ENCODE results near the gene INF2. TPM values are rescaled to one million over a fixed set of nuclear protein-coding genes. Genes with fewer than 3 reads are reported as not detected.

The INF2 gene
- total RNA-seq, 1 donor from 2014 or later = 7.8 TPM

GRCh38 chr14:104739026-104739425 is 49.6 kb downstream of the INF2 start:
- Histone ChIP-seq H3K4me1 (no peaks in the 10 kb centered on the region), H3K27me3 (no peaks in the 10 kb centered on the region), H3K9ac (no peak overlapping the region), H3K27ac (no peak overlapping the region), H2AFZ (replicated peaks) (no peak overlapping the region), H3F3A (ENCODE audit: low read depth) (no peaks in the 10 kb centered on the region), H3K9me3 (ENCODE audit: low read depth) (no peaks in the 10 kb centered on the region), H3K4me2 (no peak overlapping the region), H4K20me1 (ENCODE audit: low read depth) (no peaks in the 10 kb centered on the region), H3K79me2 (ENCODE audit: low read depth) (no peaks in the 10 kb centered on the region), H3K4me3 (no peak overlapping the region), H3K36me3 (no peaks in the 10 kb centered on the region)
- Mint-ChIP-seq H3K27me3 (ENCODE audit: insufficient read depth, low read depth) (peaks cover 6% of the 10 kb centered on the region), H3K36me3 (peaks cover 6% of the 10 kb centered on the region), H3K4me1 (peaks cover 17% of the 10 kb centered on the region), H3K4me3 (no peak overlapping the region), H3K27ac (no peak overlapping the region), H3K9me3 (no peaks in the 10 kb centered on the region)
- no peak for TF ChIP-seq EZH2phosphoT487 (IDR thresholded peaks at IDR 0.05)
- no peak for TF ChIP-seq CTCF (IDR thresholded peaks at IDR 0.05)
- TF ChIP-seq EZH2 (IDR thresholded peaks at IDR 0.05) = no peak
- DNase-seq (ENCODE audit: low spot score) = no peak

DNA sequence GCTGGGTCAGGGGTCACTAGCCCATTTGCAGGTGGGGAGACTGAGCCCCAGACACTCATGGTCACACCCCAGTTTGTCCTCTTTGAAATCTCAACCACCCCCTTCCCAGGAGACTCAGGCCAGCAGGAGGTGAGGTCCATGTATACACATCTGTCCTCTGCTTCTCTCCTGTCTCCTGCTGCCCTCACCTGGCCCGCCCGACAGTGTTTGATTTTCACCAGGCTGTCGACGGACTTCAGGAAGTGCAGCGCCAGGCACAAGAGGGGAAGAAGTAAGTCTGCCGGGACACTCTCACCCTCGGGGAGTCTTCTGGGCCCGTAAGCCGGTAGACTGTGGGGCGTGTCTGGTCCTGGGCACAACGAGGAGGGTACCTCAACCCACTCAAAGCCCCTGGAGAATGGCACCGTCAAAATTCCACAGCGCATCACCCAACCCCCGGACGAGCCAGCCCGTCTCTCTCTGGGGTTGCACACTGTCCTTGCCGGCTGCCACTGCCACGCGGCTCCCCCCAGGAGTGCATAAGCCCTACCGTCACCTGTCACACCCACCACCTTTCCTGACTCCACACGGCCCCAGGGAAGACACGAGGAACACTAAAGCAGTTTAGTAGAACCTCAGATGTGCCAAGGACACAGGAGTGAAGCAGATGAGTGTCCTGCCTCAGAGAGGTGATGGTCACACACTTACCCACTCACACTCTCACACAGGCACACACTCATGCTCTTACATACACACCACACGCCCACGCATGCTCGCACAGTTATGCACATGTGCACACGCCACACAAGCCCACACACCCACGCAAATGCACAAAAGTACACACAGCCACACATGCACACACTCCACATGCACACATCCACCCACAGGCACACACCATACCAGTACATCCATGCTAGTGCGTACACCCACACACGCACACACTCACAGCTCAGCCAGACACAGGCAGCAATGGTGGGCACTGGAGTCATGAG is 50.4 kb downstream of the INF2 start:
- Histone ChIP-seq H3K9me3 (ENCODE audit: low read depth) (no peaks in the 10 kb centered on the region), H3K27me3 (no peaks in the 10 kb centered on the region), H3K4me3 (no peak overlapping the region), H2AFZ (replicated peaks) (no peak overlapping the region), H4K20me1 (ENCODE audit: low read depth) (no peaks in the 10 kb centered on the region), H3F3A (ENCODE audit: low read depth) (no peaks in the 10 kb centered on the region), H3K9ac (no peak overlapping the region), H3K4me2 (no peak overlapping the region), H3K36me3 (no peaks in the 10 kb centered on the region), H3K27ac (no peak overlapping the region), H3K4me1 (no peaks in the 10 kb centered on the region), H3K79me2 (ENCODE audit: low read depth) (no peaks in the 10 kb centered on the region)
- H3K27ac Mint-ChIP-seq = no peak overlapping the region
- H3K36me3 Mint-ChIP-seq = peaks cover 6% of the 10 kb centered on the region
- no peak for TF ChIP-seq EZH2 (IDR thresholded peaks at IDR 0.05)
- no peak for TF ChIP-seq CTCF (IDR thresholded peaks at IDR 0.05)
- no peak for TF ChIP-seq EZH2phosphoT487 (IDR thresholded peaks at IDR 0.05)
- no peaks in the 10 kb centered on the region for H3K9me3 Mint-ChIP-seq
- no peak overlapping the region for H3K4me3 Mint-ChIP-seq
- peaks cover 6% of the 10 kb centered on the region for H3K27me3 Mint-ChIP-seq (ENCODE audit: insufficient read depth, low read depth)
- DNase-seq (ENCODE audit: low spot score) = no peak
- peaks cover 24% of the 10 kb centered on the region for H3K4me1 Mint-ChIP-seq

DNA sequence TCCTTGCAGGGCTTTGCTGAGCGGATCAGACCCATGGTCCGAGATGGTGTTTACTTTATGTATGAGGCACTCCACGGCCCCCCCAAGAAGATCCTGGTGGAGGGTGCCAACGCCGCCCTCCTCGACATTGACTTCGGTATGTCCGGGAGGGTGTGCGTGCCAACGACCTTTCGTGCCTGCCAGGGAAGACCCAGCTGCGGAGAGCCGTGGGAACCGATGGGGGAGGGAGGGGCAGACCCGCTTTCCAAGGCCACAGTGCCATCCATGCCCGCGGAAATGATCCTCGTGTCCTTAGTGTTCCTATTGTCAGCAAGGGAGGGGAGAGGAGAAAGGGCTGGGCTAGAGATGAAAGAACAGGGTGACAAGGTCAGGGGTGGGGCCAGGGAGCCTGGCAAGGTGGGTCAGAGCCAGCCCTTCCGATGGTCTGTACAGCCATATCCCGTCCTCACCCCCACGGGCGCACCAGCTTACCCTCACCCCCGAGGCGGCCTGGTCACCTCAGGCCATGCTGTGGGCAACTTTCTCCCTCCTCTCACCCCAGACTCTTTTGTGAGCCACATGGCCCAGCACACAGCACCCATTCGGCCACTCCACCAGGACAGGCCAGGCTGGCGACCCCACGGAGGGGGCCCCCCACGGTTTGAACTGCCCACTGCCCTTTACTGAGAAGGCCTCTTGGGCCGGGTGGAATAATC is 51.8 kb downstream of the INF2 start:
- Mint-ChIP-seq H3K9me3 (no peaks in the 10 kb centered on the region), H3K36me3 (peaks cover 6% of the 10 kb centered on the region), H3K27me3 (ENCODE audit: insufficient read depth, low read depth) (peaks cover 6% of the 10 kb centered on the region), H3K4me3 (no peak overlapping the region), H3K4me1 (peaks cover 21% of the 10 kb centered on the region), H3K27ac (no peak overlapping the region)
- H3K27me3 ChIP-seq = no peaks in the 10 kb centered on the region
- no peaks in the 10 kb centered on the region for H3K36me3 ChIP-seq
- no peaks in the 10 kb centered on the region for H3F3A ChIP-seq (ENCODE audit: low read depth)
- TF ChIP-seq EZH2 (IDR thresholded peaks at IDR 0.05) = no peak
- no peak overlapping the region for H3K9ac ChIP-seq
- no peaks in the 10 kb centered on the region for H3K9me3 ChIP-seq (ENCODE audit: low read depth)
- H4K20me1 ChIP-seq (ENCODE audit: low read depth) = no peaks in the 10 kb centered on the region
- H3K27ac ChIP-seq = no peak overlapping the region
- H3K4me2 ChIP-seq = no peak overlapping the region
- no peak overlapping the region for H3K4me3 ChIP-seq
- DNase-seq (ENCODE audit: low spot score) = no peak
- no peaks in the 10 kb centered on the region for H3K4me1 ChIP-seq
- H2AFZ ChIP-seq (replicated peaks) = no peak overlapping the region
- no peaks in the 10 kb centered on the region for H3K79me2 ChIP-seq (ENCODE audit: low read depth)

All from neural progenitor cell (in vitro differentiated cells).